ENCODE measurements around the gene HMG20A.

The HMG20A gene

GRCh38 chr15:77480859-77481633, 60.4 kb downstream of the HMG20A start:
- DNase-seq, result no peak

GRCh38 chr15:77481670-77482069, 61.0 kb downstream of the HMG20A start:
- DNase-seq, result no peak

- DNase-seq, result no peak
Observed at GRCh38 chr15:77482570-77482969, 61.9 kb downstream of the HMG20A start.

GRCh38 chr15:77483425-77484140, 62.9 kb downstream of the HMG20A start:
- no peak for DNase-seq

- no peak for DNase-seq
Observed at GRCh38 chr15:77484994-77485393, 64.3 kb downstream of the HMG20A start.

- no peak for DNase-seq
Observed at GRCh38 chr15:77486542-77487468, 66.1 kb downstream of the HMG20A start.

GRCh38 chr15:77487469-77487842, 66.8 kb downstream of the HMG20A start:
- DNase-seq, result no peak

GRCh38 chr15:77487888-77488287, 67.2 kb downstream of the HMG20A start:
- DNase-seq, result no peak

- DNase-seq, result no peak
Observed at GRCh38 chr15:77489647-77490046, 69.0 kb downstream of the HMG20A start.

GRCh38 chr15:77493324-77493907, 72.7 kb downstream of the HMG20A start:
- no peak for DNase-seq

- DNase-seq, result no peak
Observed at GRCh38 chr15:77494073-77494867, 73.6 kb downstream of the HMG20A start.

- no peak for DNase-seq
Observed at GRCh38 chr15:77494964-77495363, 74.3 kb downstream of the HMG20A start.

- no peak for DNase-seq
Observed at GRCh38 chr15:77495838-77496596, 75.3 kb downstream of the HMG20A start.

- peak; percentile 40 for DNase-seq
Observed at GRCh38 chr15:77496715-77497109, 76.0 kb downstream of the HMG20A start.

- peak; percentile 40 for DNase-seq
Observed at GRCh38 chr15:77497110-77497737, 76.5 kb downstream of the HMG20A start.

- peak; percentile 15 for DNase-seq
Observed at GRCh38 chr15:77497942-77498361, 77.3 kb downstream of the HMG20A start.

GRCh38 chr15:77499087-77499760, 78.5 kb downstream of the HMG20A start:
- no peak for DNase-seq

GRCh38 chr15:77500989-77501388, 80.3 kb downstream of the HMG20A start:
- no peak for DNase-seq

- DNase-seq, result no peak
Observed at GRCh38 chr15:77502379-77503095, 81.8 kb downstream of the HMG20A start.
